ENCODE results near the gene RPTOR.

Gene RPTOR

GRCh38 chr17:80613732-80614071, 69.1 kb downstream of the RPTOR start:
- H3K4me3 ChIP-seq (ENCODE audit: control insufficient read depth, low read depth, low read length) = no peak overlapping the region
- no peak for TF ChIP-seq CTCF (IDR thresholded peaks at IDR 0.05; ENCODE audit: control insufficient read depth, insufficient read depth, low read depth, low read length, missing control alignments)
- no peak for DNase-seq (ENCODE audit: low read depth)

DNA sequence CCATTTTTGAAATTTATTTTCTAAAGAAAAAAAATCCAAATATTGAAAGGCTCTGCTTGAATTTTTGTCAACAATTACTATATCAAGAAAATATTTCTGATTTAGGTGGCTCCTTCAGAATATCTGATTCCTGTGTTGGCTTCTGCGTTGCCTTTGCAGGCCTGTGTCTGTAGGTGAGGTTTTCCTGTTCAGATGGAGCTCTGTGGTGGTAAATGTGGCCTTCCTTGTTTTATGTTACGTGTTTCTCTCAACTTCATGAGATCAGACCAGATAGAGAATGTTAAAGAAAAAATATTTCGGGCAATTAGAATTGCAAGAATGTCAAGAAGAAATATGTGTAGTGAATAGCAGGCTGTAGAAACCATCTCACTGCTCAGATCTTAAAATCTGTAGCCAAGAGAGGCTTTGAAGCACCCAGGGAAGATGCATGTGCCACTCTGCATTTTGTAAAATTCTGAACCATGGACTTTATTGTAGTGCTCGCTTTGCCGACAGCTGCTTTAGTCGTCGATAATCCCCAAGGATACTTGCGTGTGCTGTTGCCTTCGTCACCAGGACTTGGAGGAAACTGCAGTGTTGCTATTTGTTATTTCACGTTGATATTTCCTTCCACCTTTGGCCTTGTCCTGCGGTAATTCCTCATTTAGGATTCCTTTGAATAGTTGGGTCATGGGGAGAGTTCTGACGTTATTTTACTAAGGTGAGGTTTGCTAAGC, 69.9 kb downstream of the RPTOR start:
- no peak for DNase-seq (ENCODE audit: low read depth)
- no peak for TF ChIP-seq CTCF (IDR thresholded peaks at IDR 0.05; ENCODE audit: control insufficient read depth, insufficient read depth, low read depth, low read length, missing control alignments)
- no peak overlapping the region for H3K4me3 ChIP-seq (ENCODE audit: control insufficient read depth, low read depth, low read length)

DNA sequence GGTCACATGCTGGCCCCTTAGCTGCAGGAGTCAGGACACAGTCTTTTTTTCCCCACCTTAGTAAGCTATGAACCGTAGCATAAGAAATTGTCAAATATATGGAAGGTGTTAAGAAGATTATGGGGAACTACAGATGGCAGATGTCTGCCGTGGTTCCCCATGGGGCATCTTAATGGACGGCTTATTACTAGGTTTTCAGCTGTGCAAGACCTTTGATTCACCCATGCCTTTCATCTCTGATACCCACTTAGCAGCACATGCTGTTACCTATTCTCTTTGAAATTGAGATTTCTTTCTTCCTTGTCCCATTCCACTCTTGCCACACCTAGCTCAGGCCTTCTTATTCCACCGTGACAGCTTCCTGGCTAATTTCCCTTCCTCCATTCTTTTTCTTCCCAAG, 70.7 kb downstream of the RPTOR start:
- TF ChIP-seq CTCF (IDR thresholded peaks at IDR 0.05; ENCODE audit: control insufficient read depth, insufficient read depth, low read depth, low read length, missing control alignments) = no peak
- H3K4me3 ChIP-seq (ENCODE audit: control insufficient read depth, low read depth, low read length) = no peak overlapping the region
- no peak for DNase-seq (ENCODE audit: low read depth)

DNA sequence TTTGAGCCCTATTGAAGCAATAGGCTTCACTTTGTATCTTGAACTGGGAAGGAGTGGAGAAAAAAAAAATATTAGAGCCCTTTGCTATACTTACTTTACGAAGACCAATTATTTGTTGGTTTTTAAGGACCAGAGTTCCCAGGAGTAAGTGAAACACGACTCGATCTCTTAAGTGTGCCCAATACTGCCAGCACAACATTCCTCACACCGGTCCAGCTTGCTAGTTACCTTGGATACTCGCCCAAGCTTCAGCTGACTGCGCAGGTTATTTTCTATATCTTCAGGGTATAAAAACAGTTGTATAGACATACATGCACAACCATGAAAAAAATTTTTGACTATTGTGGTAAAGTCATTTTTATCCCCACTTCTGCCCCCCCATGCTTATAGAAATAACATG, 72.1 kb downstream of the RPTOR start:
- TF ChIP-seq CTCF (IDR thresholded peaks at IDR 0.05; ENCODE audit: control insufficient read depth, insufficient read depth, low read depth, low read length, missing control alignments) = no peak
- no peak for DNase-seq (ENCODE audit: low read depth)
- no peak overlapping the region for H3K4me3 ChIP-seq (ENCODE audit: control insufficient read depth, low read depth, low read length)

DNA sequence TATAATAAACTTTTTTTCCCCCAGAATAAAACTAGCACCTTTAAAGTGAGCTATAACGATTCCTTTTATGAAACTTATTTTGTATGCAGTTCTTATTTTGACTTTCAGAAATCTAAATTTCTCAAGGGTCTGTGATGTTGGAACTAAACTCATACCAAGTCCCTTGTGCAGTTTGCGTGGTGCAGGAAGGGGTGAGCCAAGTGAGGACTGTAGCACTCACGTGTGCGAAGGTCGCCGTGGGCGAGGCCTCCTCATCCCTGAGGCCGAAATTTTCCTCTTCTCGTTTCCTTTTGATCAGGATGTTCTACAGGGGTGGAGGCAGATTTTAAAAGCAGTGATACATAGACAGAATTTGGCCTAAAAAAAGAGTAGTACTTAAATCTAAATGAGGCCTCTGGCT, 73.7 kb downstream of the RPTOR start:
- H3K4me3 ChIP-seq (ENCODE audit: control insufficient read depth, low read depth, low read length) = no peak overlapping the region
- no peak for TF ChIP-seq CTCF (IDR thresholded peaks at IDR 0.05; ENCODE audit: control insufficient read depth, insufficient read depth, low read depth, low read length, missing control alignments)
- DNase-seq (ENCODE audit: low read depth) = no peak

GRCh38 chr17:80619535-80620235, 75.0 kb downstream of the RPTOR start:
- H3K4me3 ChIP-seq (ENCODE audit: control insufficient read depth, low read depth, low read length) = no peak overlapping the region
- DNase-seq (ENCODE audit: low read depth) = no peak
- no peak for TF ChIP-seq CTCF (IDR thresholded peaks at IDR 0.05; ENCODE audit: control insufficient read depth, insufficient read depth, low read depth, low read length, missing control alignments)
